ENCODE results near the gene FAM53B.

Gene FAM53B

DNA sequence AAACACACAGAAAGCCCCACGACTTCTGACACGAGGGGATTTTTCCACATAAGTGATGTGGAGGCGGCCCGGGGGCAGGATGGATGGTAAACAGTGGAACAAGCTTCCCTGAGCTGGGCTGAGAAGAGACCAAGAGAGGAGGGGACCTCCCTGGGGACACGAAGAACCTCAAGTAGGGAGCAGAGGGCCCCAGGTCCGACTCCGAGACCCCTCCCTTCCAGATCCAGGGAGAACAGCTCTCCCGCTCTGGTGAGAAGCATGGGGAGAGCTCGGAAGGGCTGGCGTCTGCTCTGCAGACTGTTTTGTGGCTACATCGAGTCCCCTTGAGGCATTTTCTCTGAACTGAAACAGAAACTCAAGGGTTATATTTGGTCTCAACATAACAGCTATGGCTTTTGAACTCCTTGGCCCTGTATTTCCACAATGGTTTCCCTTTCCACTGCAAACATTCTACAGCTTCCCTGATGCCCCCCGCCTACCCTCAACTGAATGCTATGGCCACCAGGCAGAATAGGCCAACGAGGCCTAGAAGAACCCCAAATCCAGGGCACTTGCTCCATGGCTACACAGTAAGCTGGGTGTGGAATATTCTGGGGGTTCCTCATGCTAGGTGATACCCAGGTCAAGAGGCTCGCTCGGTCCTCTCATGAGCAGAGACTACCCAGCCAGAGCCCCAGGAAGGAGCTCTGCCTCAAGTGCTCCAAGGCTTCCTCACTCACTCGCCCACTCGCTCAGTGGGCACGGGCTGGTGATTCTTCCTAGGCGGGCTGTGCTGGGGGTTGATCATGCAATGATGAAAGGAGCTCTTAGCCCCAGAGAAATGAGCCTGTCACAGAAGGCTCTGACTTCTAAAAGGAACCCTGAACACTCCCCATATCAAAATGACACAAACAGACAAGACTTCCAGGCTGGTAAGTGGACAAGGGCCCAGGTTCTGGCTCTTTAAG lies 47.5 kb downstream of the FAM53B start:
- no peak for DNase-seq (ENCODE audit: low spot score)

DNA sequence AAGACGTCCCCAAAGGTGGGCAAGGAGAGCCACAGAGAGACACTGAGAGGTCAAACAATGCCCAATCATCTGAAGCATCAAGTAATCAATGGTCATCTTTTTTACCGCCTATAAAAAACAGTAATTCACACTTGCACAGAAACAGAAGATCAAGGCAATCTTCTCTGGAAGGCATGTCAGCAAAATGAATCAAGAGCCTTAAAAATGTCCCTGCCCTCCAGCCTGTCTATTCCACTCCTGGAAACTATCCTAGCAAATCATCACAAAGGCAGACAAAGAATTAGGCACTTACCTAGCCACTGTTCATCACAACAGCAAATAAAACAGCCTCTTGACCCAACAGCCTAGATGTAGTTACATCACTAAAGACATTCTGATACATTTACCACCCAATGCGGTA lies 48.9 kb downstream of the FAM53B start:
- no peak for DNase-seq (ENCODE audit: low spot score)

DNA sequence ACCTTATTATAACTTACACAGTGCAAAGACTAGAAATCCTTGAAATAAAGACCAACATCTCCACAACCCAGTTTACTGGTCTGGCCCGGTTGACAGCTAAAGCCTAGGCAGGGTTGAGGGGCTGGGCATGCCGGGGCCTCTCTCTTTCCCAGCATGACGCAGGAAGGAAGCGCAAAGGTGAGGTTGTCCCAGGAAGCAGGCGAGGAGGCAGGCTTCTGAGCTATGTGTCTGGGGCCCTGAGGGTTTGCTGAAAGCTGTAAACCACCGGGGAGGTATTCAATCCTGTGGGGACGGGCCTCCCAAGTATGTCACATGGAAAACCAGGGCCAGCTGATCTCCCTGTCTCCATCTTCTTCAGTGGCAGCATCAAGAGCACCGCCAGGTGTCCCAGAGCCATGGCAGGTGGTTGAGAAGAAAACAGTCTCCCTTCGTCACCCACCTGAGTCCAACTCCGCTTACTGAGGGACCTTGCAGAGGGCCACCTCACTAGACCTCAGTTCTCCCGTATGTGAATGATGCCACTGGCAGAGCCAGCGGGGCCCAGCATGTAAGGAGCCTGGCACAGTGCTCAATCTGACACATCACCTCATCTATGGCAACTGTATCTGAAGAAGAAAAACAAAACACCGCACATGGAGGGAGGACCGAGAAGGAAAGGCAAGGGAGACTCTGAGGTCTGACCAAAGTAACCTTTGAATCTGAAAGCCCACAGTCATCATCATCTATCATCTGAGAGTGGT lies 49.5 kb downstream of the FAM53B start:
- no peak for DNase-seq (ENCODE audit: low spot score)

DNA sequence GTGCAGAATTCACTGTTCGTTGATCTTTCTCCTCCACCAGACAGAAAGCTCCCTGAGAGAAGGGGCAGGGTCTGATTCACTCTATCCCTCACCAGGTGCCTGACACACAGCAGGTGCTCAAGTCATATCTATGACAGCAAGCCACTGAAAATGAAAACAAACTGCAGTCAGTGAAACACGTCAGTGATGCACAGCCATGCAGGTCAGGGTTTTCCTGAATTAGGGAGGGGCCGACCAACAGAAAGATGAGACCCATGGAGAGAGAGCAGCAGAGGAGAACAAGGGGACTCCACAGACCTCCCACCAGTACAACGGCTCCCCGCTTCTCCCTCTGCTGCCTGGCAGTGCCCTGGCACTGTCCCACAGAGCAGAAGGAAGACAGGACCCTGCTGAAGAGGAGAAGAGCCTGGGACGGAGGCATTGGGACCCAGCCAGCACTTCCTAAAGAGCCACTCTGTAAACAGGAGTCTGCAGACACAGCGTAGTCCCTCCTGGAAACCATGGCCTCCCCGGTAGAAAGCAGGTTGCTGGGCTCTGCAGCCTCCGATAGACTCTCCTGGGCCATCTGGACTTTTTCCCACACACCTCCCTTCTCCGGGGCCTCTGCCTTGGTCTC lies 50.3 kb downstream of the FAM53B start:
- no peak for DNase-seq (ENCODE audit: low spot score)

DNA sequence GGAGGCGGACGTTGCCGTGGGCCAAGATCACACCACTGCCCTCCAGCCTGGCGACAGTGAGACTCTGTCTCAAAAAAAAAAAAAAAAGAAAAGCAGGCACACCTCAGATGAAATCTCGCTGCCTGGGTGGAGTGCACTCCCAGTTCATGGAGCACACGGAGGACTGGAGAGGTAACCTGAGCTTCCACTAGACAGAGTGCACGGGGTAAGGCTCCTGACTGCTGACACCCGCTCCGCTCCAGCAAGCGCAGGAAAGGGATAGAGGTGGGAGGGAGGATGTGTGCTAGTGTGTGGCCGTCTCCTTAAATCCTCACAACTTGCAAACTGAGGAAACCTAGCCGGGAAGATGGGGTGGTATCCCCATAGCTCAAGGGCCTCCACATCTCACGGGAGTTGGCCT lies 50.8 kb downstream of the FAM53B start:
- DNase-seq (ENCODE audit: low spot score): no peak

DNA sequence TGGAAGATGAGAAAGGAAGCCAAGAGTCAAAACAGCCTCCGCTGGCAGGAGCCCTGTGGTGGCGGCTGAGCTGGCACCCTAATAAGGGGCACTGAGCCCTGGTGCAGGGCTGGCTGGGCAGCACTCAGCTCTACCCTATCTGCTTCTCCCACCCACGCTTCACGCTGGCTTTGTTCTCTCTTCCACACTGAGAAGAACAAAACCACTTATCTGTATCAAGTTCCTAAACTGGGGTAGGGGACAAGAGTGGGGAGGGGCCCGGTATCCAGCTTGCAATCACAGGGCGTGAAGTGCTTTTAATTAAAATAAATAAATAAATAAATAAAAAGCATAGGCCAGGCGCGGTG lies 52.1 kb downstream of the FAM53B start:
- DNase-seq (ENCODE audit: low spot score): no peak

DNA sequence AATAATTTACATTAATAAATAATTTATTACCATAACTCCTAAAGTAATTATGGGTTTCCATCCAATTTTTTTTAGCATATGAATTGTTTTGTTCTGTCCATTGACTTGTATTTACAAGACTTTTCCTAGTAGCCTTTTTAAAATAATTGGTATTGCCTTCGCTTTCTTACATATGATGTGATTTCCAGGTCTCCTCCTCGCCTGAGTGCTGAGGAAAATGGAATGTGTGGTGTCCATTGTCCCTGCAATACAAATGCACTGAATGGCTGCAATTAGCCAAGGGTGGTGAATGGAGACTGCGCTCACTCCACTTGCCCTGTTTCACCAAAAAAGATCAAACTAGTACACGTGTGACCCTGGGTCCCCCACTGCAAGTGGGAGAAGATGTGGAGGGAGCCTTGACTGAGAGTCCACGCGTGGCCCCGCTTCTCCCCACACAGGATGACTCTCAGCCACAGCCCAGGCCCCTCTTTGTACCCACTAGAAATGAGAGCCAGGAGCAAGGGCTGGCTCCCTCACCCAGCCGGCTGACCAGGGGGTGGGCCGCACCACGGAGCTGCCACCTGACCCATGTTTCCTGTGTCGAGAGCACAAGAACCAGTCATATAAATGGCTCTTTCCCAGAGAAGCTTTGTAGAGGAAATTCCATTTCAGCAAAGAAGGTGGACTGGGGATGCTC lies 52.6 kb downstream of the FAM53B start:
- DNase-seq (ENCODE audit: low spot score): no peak

DNA sequence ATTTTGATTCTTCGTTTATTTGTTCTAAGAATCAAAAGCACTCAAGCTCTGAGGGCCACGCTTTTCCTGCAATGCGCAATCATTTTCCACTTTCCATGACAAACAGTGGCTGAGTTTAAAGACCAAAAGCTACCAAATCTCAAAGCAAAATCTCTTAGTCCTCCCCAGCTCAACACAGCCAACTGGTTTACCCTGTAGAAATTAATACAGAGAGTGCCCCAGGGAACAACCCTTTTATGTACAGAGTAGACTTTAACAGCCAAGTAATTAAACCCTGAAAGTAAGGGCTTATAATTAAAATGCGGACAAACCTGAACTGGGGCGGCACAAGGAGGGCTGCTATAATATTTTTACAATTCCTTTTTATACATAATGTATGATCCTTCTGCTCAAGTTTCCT lies 53.2 kb downstream of the FAM53B start:
- DNase-seq (ENCODE audit: low spot score): no peak

DNA sequence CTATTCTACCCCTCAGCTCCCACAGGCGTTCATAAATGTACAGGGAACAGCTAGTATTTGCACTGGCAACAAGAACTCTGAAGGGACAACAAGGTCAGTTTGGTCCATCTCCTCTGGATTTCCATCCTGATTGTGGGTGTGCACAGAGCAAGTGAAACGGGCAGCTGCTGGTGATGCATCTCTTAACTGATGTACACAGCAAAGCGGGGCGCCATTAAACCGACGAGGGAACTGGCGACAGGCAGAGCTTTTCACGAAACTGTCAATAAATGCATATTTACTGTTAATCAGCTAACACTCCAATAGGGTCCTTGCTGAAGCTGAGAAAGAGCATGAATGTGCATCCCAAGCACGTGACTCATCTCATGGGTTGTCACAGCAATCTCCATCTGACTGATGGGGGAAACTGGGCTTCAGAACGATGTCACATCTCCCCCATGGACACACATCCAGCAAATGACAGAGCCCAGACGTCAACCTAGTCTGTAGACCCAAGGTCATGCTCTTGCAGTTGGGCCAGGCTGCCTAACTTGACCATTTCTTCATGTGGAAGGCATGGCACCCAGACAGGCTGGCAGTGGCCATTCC lies 54.2 kb downstream of the FAM53B start:
- no peak for DNase-seq (ENCODE audit: low spot score)

DNA sequence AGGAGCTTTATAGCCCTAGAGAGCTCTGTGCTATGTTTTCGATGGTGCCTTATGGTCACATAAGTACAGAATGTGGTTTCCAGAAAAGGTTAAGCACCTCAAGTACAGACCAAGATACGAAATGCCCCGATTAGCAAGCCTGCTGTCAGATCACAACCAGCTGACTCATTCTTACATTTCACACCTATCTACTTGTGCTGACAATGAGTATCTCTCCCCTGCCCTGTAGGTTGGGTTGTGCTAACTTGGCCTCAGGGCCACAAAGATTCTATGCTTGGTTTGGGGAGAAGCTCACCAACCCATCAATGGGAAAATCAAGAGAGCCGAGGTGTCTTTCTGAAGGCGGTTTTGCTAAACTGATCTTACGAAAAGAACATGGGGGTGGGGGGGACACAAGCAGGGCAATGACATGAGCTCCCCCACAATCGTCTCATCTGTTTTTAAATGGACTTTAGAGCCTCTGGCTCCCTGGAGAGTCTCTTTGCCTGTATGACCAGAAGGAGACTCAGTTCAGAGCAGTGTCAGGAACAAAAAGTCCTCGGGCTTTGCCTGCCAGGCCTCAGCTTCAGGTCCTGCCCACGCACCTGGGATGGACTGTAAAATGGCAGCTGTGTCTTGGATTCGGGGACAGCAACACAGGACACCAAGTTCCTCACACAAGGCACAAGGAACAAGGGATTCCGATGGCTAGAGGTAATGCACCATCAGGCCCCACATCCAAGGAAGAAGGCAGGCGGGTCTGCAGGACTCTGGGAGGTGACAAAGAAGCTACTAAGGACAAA lies 55.1 kb downstream of the FAM53B start:
- DNase-seq (ENCODE audit: low spot score): no peak

DNA sequence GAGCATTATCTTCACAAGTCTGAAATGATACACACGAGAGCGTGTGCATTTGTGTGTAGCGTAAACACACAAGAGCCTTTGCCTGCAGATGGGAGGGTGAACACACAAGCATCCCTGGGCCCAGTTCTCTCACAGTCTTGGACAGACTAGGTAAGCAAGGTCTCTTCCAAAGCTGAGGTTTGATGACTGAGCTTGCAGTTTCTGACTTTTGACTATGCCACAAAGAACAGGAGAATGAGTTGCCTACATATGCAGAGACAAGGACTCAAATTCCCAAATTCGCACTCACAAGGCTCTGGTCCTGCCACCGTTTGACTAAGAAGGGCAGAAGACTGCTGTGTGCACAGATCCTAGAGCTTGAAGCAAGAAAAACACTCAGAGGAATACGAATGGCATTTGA lies 55.8 kb downstream of the FAM53B start:
- DNase-seq (ENCODE audit: low spot score): no peak

DNA sequence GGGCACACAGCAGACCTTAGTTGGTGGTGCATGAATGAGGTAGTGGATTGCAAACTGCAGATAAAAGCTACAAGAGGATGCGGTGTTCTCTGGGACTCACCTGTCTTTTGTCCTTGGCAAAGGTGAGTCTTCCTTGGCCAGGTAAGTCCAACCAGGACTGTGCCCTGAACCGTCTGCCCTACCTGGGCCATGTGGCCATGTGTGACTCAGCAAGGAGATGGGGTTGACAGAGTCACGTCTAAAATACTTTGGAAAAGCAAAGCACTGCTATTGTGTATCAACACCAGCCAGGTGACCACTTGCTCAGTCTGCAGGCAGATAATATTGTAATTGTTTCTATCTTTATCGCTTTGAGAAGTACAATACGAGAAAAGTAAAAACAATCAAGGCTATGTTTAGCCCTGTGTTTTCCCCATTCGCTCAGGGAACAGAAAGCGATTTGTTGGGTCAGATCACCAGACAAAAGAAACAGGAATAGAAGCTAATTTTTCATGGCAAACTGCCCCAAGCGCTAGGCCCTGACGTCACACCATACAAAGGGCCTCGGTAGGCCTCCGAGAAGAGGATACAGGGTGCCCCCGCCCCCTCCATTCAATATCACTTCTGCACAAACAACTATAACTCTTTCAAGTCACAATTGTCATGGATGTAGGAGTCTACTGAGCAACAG lies 57.3 kb downstream of the FAM53B start:
- no peak for DNase-seq (ENCODE audit: low spot score)

DNA sequence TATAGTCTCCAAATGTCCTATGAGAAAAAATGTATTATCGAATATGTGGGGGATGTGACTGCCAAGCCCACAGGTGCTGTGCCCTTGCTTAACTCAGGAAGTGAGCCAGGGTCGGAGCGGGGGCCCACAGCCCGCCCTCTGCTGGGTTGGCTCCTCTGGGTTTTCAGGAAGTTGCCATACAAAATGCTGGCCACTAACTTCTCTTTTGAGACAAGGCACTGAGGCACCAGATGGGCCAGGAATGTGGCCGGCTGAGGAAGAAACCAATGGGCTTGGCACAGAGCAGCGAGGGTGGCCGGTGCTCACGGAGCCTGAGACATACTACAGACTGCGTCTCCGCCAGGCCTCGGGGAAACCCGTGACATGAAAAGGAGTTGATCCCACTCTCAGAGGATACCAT lies 58.9 kb downstream of the FAM53B start:
- DNase-seq (ENCODE audit: low spot score): peak; percentile 53

DNA sequence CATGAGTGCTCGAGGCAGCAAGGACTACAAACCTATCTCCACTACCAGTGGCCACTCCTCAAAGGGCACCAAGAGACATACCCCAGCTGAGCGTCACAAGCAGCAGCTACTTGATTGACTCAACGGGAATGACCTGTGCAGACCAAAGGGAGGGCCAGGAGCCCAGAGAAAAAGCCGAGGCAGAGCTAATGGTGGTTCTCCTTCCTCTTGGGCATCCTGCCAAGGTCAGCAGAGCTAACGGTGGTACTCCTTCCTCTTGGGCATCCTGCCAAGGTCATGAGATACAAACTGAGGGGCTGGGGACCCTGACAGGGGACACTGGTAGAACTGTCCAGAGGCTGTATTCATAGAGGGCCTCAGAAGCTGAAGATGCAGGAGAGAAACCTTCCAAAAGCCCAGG lies 60.4 kb downstream of the FAM53B start:
- DNase-seq (ENCODE audit: low spot score): no peak

DNA sequence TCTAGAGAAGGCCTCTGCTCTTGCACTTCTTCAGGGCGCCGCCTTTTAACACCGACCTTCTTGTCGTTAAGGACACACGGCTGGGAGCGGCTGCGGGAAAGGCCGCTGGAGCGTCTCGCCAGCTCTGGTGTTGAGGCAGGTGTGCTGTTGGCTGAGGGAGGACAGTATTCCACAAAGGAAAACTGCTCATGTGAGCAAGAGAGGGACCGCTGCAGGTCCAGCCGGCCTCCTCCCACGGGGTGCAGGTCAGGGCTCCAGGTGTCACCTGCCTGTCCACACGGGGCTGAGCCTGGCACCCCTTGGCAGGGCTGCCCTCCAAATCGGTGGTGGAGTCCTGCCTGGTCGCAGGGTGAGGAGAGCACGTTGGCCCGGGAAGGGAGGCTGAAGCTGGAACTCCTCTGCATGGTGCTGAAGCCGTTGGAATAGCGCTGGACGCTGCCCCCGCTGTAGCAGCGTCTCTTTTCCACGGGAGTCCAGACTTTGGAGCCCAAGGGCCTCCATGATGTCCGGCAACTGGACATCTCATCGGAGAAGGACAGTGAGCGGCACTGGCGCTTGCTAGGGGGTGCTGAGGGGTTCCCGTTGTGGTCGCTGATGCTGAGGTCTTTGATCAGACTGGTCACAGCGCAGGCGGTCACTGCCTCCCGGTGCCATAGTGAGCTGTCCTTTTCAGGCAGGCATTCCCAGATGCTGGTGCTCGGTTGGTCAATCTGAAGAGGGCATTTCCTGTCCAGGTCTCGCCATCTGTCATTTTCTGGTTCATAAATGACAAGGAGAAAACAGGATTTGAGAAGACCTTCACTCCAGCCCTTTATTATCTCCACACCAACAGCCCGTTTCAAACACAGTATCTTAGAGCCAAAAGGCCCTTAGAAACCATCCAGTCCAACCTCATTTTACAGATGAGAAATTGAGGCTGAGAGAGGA lies 62.3 kb downstream of the FAM53B start:
- no peak for DNase-seq (ENCODE audit: low spot score)

DNA sequence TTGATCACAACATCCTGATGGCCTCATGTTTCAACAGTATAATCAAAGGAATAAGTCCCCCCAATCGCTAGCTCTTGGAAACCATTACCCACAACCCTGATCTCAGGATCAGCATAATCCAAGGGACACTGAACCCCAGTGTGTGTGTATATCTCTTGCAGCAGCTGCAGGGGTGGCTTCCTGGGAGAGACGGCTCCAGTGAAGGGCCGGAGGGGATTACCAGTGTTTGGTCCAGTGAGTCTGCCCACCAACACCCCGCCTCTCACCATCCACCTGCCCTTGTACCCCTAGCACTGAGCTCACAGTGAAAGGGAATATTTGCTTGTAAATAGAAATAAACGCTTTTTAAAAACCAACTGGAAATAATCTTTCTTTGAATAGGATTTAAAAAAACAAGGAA lies 63.1 kb downstream of the FAM53B start:
- no peak for DNase-seq (ENCODE audit: low spot score)

DNA sequence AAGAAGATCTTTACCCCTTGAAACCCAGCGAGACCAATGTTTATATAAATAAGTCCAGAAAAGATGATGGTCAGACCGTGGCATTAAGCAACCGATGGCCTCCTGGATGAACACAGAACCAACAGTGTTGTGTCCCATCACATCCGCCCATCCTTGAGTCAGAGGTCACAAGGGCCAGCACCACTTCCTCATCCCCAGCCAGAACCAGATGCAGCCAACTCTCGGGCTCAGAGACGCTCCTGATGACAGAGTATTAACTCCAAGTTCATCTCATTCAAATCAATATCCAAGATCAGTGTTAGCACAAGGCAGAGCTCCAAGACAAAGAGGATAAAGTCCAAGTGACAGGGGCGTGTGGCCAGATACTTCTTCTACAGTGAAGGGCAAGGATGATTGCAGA lies 63.5 kb downstream of the FAM53B start:
- no peak for DNase-seq (ENCODE audit: low spot score)

DNA sequence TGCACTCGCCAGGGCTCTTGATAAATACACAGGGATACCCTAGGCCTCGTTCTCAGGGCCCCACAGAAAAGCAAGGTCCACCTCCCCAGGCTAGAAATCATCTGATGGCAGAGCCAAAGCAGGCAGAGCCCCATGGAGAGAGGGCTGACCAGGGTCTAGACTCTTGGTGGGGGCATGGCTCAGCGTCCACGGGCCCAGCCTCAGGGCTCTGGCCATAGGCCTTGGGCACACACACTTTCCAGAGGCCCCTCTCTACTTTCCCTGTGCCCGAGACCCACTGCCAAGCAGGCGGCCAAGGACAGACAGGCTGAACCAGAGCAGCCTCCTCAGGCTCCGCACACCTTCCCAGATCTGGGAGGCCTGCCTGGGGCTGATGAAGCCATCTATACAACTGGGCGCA lies 64.8 kb downstream of the FAM53B start:
- DNase-seq (ENCODE audit: low spot score): no peak

DNA sequence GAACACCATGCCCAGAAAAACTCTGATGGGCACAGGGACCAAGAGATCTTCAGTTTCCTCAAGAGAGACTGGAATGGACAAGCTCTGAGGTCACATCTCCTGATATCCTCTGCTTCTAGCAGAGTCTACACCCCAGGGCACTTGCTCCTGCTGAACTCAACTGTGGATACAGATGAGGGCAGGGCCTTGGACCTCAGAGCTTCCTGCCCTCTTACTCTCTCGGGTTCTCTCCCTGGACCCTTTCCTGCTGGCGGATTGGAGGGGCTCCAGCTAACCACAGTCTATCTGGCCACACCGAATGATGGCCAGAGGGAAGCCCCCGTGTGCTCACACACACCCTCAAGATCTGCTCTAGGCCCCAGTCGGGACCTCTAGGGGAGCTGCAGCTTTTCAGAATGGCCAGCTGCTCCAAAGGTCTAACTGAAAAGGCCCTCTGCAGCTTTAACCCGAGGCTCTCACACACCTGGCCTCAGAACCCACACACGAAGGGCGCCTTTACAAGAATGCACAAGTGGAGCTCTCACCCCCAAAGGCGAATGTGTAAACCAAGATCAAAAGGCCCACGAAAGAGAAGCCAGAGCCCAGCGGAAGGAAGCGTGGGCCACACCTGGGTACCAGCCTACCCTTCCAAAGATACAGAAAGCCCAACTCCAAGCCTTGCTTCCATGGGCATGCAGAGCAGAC lies 65.5 kb downstream of the FAM53B start:
- no peak for DNase-seq (ENCODE audit: low spot score)

Data from AG08395 (cell line).